ENCODE data around the gene BRSK1.

BRSK1 gene

GRCh38 chr19:55254625-55254977, 29.2 kb upstream of the BRSK1 start:
- TF ChIP-seq YY1 (IDR thresholded peaks at IDR 0.05; ENCODE audit: low read depth) (no peak), ZBTB7A (IDR thresholded peaks at IDR 0.05; ENCODE audit: low read depth) (no peak), REST (IDR thresholded peaks at IDR 0.05; ENCODE audit: low read depth) (no peak), TEAD4 (IDR thresholded peaks at IDR 0.05) (no peak), EGR1 (IDR thresholded peaks at IDR 0.05) (no peak), CREB1 (IDR thresholded peaks at IDR 0.05; ENCODE audit: low read depth) (no peak), RAD21 (IDR thresholded peaks at IDR 0.05; ENCODE audit: low read depth) (no peak), CEBPB (IDR thresholded peaks at IDR 0.05) (no peak), NFIC (IDR thresholded peaks at IDR 0.05) (no peak), TCF12 (IDR thresholded peaks at IDR 0.05; ENCODE audit: low read depth) (no peak)

- TF ChIP-seq CEBPB (IDR thresholded peaks at IDR 0.05) = no peak
- TF ChIP-seq, protein P1, sequence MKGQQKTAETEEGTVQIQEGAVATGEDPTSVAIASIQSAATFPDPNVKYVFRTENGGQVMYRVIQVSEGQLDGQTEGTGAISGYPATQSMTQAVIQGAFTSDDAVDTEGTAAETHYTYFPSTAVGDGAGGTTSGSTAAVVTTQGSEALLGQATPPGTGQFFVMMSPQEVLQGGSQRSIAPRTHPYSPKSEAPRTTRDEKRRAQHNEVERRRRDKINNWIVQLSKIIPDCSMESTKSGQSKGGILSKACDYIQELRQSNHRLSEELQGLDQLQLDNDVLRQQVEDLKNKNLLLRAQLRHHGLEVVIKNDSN (IDR thresholded peaks at IDR 0.05) = no peak
- no peak for TF ChIP-seq EGR1 (IDR thresholded peaks at IDR 0.05)
- no peak for TF ChIP-seq REST (IDR thresholded peaks at IDR 0.05; ENCODE audit: low read depth)
Measured at GRCh38 chr19:55255618-55256423, 28.0 kb upstream of the BRSK1 start.

DNA sequence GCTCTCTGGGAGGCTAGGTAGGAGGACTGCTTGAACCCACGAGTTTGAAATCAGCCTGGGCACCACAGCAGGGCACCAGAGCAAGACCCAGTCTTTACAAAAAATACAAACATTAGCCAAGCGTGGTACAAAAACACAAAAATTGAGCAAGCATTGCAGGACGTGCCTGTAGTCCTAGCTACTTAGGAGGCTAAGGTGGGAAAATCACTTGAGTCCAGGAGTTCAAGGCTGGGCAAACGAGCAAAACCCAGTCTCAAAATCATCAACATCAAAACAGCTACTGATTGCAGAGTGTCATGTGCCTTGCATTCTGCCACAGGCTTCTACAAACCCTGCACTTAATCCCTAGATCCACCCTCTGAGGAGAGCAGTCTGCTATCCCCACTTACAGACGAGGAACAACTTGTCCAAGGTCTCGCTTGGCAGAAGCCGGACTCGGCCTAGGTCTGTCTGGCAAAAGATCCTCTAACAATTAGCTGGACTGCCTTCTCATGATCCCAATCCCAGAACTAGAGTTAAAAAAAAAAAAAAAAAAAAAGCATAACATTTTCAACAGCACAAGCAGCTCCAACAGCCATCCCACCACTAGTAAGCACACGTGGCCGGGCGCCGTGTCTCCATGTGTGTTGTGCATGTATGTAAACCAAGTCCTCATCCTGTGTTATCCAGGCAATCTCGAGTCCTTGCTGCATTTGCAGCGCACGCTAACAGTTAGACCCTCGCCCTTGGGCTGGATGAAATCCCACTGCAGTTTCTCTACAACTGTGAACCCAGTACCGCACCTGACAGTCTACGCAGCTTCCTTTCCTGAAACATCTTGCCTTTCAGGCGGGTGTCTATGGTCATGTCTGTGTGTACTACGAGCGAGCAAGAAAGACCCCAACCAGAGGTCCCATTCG, 27.0 kb upstream of the BRSK1 start:
- TF ChIP-seq, protein P2, sequence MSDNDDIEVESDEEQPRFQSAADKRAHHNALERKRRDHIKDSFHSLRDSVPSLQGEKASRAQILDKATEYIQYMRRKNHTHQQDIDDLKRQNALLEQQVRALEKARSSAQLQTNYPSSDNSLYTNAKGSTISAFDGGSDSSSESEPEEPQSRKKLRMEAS (IDR thresholded peaks at IDR 0.05) = no peak
- TF ChIP-seq ZBTB7A (IDR thresholded peaks at IDR 0.05; ENCODE audit: low read depth) = no peak
- no peak for TF ChIP-seq TAF1 (IDR thresholded peaks at IDR 0.05; ENCODE audit: low read depth)
- TF ChIP-seq YY1 (IDR thresholded peaks at IDR 0.05; ENCODE audit: low read depth) = no peak
- no peak for TF ChIP-seq CEBPB (IDR thresholded peaks at IDR 0.05)
- no peak for TF ChIP-seq FOXM1 (IDR thresholded peaks at IDR 0.05; ENCODE audit: borderline replicate concordance, low read depth)

DNA sequence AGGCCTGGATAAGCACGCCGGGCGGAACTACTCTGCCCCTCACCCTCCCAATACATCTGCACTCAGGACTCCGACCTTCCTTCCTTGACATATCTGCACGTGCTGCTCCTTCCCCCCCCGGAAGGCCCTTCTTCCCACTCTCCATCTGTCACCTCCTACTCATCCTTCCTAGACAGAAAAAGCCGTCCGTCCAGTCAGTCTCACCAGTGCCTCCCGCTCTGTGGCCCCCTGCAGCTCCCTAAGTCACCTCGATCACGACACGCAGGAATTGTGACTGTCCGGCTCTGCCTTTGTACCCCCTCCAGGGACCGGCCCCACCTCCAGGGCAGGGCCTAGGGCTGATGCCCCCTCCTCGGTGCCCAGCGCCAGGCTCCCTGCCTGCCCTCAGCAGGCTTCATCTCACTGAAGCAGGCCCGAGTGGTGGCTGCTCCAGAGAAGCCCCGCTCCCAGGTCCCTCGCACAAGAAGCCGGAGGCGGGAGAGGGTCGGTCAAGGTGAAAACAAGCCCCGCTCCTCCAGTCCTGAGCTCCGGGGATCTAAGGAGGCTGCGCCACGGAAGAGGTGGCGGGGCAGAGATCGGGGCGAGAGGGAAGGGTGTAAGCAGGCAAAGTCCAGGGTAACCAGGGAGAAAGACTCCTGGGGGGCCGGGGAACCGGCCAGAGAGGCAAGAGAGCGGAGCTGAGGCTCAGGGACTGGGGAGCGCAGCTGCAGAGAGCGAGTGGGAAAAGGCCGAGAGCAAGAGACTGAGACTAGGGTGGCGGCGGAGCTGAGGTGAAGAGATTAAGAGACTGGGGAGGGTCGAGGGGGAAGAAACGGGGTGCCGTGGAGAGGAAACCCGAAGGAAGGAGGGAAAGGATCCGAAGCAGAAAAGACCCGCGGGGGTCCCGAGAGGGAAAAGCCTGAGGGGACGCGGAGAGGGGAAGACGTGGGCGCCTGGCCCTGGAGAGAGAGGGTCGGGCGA, 26.1 kb upstream of the BRSK1 start:
- TF ChIP-seq TAF1 (IDR thresholded peaks at IDR 0.05; ENCODE audit: low read depth) = no peak
- TF ChIP-seq, protein P1 (IDR thresholded peaks at IDR 0.05) = no peak
- TF ChIP-seq RAD21 (IDR thresholded peaks at IDR 0.05; ENCODE audit: low read depth) = no peak
- TF ChIP-seq TCF12 (IDR thresholded peaks at IDR 0.05; ENCODE audit: low read depth) = no peak
- TF ChIP-seq YY1 (IDR thresholded peaks at IDR 0.05; ENCODE audit: low read depth) = no peak
- TF ChIP-seq EP300 (IDR thresholded peaks at IDR 0.05; ENCODE audit: borderline replicate concordance) = no peak
- TF ChIP-seq, protein P2 (IDR thresholded peaks at IDR 0.05) = no peak
- no peak for TF ChIP-seq NFIC (IDR thresholded peaks at IDR 0.05)
- no peak for TF ChIP-seq TEAD4 (IDR thresholded peaks at IDR 0.05)
- TF ChIP-seq ZBTB7A (IDR thresholded peaks at IDR 0.05; ENCODE audit: low read depth) = no peak
- no peak for TF ChIP-seq REST (IDR thresholded peaks at IDR 0.05; ENCODE audit: low read depth)
- TF ChIP-seq FOXM1 (IDR thresholded peaks at IDR 0.05; ENCODE audit: borderline replicate concordance, low read depth) = no peak
- no peak for TF ChIP-seq CREB1 (IDR thresholded peaks at IDR 0.05; ENCODE audit: low read depth)
- no peak for TF ChIP-seq EGR1 (IDR thresholded peaks at IDR 0.05)
